Activated gamma-delta T cell (primary cell): Measurements from ENCODE around the gene RELT.

Experiments
- DNase-seq: peaks from one replicate; lab custom pipeline; 2025; lab: John Stamatoyannopoulos, UW

The RELT gene

GRCh38 chr11:73390601-73391565 is 14.7 kb downstream of the RELT start:
- DNase-seq = no peak

- DNase-seq = no peak
Measured at GRCh38 chr11:73391665-73392064, 15.5 kb downstream of the RELT start.

- DNase-seq = no peak
Measured at GRCh38 chr11:73392108-73393010, 16.2 kb downstream of the RELT start.

- no peak for DNase-seq
Measured at GRCh38 chr11:73393011-73393380, 16.8 kb downstream of the RELT start.

GRCh38 chr11:73393479-73394415 is 17.5 kb downstream of the RELT start:
- no peak for DNase-seq

- DNase-seq = no peak
Measured at GRCh38 chr11:73394416-73395296, 18.5 kb downstream of the RELT start.

- no peak for DNase-seq
Measured at GRCh38 chr11:73395297-73396208, 19.4 kb downstream of the RELT start.

GRCh38 chr11:73396251-73396930 is 20.2 kb downstream of the RELT start:
- DNase-seq = no peak

- no peak for DNase-seq
Measured at GRCh38 chr11:73396985-73397384, 20.8 kb downstream of the RELT start.

GRCh38 chr11:73397468-73398131 is 21.4 kb downstream of the RELT start:
- no peak for DNase-seq

- DNase-seq = no peak
Measured at GRCh38 chr11:73398132-73398526, 21.9 kb downstream of the RELT start.

- DNase-seq = no peak
Measured at GRCh38 chr11:73398721-73399120, 22.5 kb downstream of the RELT start.

GRCh38 chr11:73399159-73399590 is 23.0 kb downstream of the RELT start:
- no peak for DNase-seq

GRCh38 chr11:73399636-73400035 is 23.4 kb downstream of the RELT start:
- no peak for DNase-seq

- no peak for DNase-seq
Measured at GRCh38 chr11:73400293-73400692, 24.1 kb downstream of the RELT start.

GRCh38 chr11:73401217-73401923 is 25.2 kb downstream of the RELT start:
- DNase-seq = no peak
